CD4-positive, alpha-beta T cell treated with Interleukin-1 beta for 1 hour (primary cell): ENCODE measurements around the gene RPS6KA5.
A peak's percentile ranks its signal among the peaks of the same experiment; 100 is the strongest.
"Not testable (repeated sequence)": the region's sequence is repeated elsewhere in the genome, so short reads cannot be mapped to it uniquely, and the experiment has no call there.

Experiments used
- DNase-seq, 2 donors: peaks; one replicate each; pipeline ENCODE4 v3.0.0-alpha.2; 2020 to 2022

The RPS6KA5 gene

DNA sequence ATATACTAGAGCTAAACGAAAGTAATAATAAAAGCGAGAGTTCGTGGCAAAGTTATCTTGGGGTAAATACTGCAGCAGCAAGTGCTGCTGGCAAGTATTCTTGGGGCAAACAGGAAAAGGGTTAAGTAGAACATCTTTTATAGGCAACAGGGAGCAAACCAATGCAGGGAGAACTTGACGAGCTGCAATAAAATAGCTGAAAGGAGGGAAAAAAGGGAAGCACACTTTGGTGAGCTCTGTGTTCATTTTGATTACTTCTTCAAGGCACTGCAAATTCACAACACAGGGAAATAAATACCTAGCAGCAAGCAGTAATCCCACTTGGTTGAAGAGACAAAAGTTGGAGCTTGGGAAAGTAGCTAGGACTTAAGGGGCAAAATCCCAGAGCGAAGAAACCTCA is 201.9 kb downstream of the RPS6KA5 start:
- DNase-seq: no peak

DNA sequence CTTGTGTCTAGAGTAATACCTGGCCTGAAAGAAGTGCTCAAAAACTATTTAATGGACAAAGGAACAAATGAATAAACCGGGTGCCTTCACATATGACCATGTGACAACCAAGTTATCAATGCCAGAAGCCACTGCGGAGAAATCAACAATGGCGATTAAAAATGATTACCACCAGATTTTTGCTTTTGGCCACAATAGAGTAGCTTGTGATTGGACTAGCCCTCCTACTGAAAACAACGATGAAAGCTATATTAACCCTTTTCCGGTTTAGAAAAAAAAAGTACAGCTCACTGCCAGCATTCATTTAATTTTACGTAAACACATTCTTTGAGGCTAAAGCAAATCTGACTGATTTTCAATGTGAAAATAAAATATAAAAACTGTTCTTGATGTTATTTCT is 202.6 kb downstream of the RPS6KA5 start:
- DNase-seq: no peak

DNA sequence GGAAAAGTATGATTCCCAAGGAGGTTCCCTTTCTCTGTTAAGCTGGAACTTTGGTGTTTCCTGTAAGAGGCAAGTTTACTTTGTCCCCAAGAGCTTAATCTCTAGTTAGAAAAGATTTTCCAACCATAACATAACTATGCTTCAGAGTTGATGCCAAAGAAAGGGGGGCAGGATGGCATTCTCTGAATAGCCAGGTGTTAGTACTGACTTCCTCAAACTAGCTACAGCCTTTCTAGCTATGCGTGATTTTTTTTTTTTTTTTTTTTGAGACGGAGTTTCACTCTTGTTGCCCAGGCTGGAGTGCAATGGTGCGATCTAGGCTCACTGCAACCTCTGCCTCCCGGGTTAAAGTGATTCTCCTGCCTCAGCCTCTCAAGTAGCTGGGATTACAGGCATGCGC is 204.3 kb downstream of the RPS6KA5 start:
- DNase-seq: not testable (repeated sequence)

DNA sequence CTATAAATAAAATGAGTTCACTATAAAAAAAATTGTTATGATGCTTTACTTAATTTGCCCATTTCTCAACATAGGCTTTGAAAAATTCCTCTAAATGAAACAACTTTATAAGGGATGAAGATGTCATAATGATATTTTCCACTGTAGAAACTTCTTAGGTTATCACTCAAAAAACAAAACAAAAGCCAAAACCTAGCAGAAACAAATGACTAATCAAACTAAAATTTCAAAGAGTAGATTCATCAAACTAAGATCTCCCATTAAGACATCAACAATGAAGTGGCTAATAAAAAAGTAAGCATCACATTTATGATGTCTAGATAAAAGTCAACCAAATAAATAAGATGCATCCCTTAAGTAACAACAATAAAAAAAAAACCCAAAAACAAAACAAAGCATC is 207.3 kb downstream of the RPS6KA5 start:
- DNase-seq: no peak

DNA sequence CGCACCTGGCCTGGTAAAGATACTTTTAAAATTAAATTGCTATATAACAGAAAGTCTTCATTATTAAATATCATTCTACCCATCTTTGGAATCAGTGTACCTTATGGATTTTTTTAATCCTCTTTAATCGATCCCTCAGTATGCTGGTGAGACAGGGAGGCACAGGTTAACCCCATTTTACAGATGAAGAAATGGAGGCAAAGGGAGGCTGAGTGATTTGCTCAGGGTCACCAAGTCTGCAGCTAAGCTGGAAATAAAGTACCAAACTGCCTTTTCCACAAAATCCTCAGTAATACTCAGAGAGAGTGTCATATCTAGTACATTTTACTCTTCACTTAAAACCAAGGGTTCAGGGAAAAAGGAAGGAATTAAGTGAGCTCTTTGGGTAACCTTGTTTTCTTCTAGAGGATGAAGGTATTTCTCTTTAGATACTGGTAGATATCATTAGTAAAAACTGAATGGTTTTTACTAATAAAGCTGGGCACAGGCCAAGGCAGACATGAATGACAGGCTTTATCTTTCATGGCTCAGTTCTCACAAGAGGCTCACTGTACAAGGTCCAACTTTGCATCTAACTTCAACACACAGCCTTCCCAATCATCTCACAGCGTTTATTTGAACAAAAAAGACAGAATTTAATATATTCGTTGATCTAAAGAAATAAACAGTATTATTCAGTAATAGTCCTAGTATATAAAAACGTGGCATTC is 209.0 kb downstream of the RPS6KA5 start:
- no peak for DNase-seq

DNA sequence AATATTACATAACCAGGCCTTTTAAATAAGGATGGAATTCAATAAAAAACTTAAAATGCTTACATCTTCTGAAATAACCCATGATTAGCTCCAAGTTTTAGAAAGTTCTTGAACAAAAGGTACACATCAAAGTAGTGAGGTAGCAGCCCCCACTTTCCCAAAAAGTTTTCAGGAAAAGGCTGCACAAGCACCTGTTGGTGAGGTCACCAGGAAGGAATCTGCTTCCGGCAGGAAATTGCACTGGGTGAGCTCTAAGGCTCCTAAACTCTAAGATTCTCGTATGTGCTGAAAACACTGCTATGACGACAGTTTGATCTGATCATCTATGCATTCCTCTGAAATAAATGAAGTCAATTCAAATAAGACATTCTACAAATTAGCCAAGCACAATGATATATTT is 210.0 kb downstream of the RPS6KA5 start:
- no peak for DNase-seq

DNA sequence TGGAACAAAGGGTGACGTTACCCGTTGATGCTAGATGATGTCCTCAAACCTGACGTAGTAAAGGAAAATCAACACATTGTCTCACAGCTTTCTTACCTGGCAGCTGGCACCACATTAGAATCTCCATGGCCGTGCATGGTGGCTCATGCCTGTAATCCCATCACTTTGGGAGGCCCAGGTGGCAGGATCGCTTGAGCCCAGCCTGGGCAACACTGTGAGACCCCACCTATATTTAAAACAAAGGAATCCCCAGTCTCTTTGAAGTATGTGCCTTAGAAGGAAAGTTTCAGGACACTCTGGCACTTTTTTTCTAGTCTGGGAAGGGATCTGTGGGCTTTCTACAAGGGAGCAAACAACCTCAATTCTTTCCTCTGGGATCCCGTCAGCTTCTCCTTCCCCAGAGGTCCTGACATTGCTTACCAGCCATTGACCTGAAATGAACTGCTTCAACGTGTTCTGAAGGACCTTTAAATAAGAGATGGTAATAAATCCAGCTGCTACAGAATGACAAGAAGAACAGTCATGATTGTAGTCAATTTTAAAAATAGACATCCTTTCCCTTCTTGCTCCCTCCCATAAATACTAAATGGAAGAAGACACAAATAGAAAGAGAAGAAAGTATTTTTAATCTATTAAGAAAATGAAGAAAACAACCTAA is 210.5 kb downstream of the RPS6KA5 start:
- DNase-seq: no peak

DNA sequence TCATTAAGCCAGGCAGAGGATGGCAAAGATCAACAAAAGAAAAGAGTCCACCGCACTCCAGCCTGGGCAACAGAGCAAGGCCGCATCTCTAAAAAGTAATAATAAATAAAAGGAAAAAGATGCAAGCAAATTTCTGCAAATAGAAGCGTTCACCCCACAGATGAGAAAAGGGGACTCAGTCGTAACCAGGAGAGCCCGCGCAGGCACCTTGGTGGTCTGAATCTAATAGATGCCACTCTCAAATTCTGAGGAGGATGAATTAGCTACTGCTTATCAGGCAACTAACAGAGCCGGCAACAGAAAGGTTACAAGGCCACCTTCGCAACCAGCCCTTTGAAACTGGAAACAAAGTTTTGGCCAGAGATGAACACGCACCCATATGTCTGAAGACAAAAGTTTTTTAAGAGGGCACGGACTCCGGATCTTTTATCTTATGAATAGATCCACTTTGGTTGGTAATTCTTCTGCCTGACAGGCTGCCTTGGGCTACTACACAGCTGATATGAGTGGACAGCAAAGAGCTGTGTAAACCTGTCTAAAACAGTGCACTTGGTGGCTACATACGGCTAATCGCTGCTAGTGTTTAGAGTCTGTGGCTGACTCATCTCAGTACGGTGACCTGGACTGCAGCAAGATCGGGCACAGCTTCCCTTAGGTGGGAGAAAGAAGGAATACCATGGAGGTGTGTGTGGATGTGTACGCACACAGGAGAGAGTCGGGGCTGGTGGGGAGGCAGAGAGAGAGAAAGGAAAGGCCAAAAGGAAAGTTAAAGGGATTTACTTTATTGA is 211.3 kb downstream of the RPS6KA5 start:
- no peak for DNase-seq

DNA sequence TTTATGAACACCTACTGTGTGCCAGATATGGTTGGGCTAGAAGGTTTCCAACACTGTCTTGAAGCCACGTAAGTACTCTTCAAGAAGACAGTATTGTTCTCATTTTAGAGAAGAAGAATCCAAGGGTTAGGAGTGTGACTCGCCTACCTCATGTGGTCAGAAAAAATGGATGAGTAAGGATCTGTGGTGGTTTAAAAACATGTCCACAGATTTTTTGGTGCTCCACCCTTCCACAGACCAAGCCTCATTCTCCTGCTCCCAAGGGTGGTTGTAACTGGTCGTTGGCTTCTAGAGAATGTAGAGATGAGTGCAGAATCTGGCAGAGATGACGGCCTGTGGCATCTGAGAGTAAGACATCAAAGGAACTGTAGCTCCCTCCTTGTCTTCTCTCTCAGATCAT is 213.9 kb downstream of the RPS6KA5 start:
- DNase-seq: no peak

DNA sequence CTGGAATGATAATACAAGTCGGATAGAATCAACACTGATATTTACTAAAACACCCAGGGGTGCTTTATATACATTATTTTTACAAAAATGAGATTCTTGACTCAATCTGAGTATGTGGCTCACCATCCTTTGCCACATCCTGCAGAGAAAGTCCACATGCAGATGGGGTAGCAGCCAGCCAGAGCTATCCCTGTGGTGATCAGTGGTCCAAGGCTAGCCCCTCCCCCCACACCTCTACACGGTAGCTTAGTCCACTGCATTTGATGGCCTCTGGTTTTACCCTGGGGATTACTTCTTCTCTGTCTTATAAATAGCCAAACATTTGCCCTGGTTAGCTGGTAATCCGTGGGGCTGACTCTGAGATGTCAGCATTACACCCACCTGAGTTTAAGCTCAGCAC is 216.1 kb downstream of the RPS6KA5 start:
- no peak for DNase-seq

DNA sequence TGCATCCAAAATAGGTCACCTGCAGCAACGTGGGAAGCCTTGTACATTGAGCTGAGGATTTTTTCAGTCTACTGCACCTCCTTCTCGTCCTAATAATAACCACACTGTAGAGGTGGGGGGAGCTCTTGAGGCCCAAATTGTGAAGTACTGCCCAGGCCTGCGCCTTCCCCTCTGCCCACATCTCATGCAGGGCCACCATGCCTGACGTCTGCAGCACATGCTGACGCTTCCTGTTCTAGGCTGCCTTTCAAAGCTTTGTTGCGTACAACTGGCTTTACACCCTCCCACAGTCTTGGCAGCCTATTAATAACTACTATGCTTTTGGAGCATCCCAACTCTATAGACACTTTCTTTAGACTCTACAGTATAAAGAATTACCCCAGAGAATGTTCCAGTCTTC is 217.7 kb downstream of the RPS6KA5 start:
- DNase-seq: no peak

DNA sequence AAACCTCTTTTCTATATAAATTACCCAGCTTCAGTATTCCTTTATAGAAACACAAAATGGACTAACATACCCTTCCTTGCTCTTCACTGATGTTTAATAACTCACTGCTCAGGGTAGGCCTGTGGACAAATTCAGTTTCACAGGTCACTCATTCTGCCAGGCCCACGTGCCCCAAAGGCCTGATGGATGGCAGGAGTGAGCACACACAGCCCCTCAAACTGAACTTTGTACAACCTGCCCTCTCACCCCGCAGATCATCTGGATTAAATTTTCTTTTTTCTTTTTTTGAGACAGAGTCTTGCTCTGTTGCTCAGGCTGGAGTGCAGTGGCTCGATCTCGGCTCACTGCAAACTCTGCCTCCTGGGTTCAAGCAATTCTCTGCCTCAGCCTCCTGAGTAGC is 219.8 kb downstream of the RPS6KA5 start:
- not testable (repeated sequence) for DNase-seq

DNA sequence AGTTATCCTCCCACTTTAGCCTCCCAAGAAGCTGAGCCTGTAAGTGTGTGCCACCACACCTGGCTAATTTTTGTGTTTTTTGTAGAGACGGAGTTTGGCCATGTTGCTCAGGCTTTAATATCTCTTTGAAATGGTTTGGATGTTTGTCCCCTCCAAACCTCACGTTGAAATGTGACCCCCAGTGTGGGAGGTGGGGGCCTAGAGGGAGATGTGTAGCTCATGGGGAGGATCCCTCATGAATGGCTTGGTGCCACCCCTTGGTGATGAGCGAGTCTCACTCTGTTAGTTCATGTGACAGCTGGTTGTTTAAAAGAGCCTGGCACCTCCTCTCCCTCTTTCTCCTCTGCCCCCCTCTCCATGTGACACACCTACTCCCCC is 220.6 kb downstream of the RPS6KA5 start:
- no peak for DNase-seq

DNA sequence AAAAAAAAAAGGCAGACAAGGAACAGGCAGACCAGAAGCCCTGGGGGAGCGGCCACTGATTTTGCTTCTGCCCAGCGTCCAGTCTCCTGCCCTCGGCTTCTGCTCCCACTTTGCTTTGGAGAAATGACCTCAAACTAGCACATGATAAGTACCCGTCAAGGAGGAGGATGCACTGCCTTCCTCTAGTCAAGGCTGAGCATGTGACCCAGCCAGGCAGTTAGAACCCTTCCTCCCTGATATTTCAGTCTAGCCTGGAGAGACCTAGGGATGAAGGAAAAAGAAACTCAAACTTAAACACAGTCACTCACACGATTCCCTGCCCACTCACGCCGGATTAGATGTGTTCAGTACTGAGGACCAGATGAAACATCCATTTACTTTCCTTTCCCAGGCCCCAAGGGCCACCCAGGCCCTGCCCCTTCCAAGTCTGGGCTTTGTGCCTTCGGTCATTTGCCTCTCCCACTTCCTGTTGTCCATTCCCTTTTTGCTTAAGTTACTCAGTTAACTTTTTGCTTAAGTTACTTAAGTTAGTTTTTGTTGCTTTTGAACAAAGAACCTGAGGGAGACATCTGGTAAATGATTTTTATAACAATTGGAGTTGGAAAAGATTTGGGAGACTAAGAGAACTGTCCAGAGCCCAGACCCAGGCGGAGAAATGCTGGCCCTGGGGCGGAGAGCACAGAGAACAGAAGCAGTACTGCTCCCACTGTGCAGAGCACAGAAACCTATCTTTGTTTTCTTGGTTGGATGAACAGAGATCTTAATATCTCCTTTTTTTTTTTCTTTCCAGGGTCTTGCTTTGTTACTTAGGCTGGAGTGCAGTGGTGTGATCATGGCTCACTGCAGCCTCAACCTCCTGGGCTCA is 221.2 kb downstream of the RPS6KA5 start:
- no peak for DNase-seq

DNA sequence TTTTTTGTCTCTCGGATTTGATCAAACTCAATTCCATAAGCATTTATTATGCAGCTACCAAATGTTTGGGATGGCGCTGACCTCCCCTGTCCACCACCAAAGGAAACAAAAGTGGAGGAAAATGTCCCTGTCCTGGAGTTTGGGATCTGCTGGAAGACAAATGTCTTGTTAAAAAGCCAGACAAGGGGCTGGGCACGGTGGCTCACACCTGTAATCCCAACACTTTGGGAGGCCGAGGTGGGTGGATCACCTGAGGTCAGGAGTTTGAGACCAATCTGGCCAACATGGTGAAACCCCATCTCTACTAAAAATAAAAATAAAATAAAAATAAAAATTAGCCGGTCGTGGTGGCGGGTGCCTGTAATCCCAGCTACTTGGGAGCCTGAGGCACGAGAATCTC is 221.9 kb downstream of the RPS6KA5 start:
- DNase-seq: not testable (repeated sequence)

DNA sequence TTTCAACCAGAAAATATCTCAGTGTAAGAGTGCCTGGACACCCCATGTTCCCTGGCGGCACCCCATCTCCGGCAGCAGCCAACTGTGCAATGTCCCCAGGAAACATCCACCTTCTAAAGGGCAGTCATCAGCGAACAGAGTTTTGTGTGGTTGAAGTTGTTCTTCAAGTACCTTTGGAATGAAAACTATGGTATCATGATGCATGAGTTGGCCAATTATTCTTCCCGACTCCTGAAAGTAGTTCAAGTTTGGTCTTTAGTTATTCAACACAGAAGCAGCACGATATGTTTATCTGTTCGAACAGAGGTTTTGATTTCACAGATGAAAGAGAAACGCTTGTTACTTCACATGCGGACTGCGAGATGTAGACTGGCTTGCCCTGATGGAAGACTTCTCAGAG is 223.1 kb downstream of the RPS6KA5 start:
- no peak for DNase-seq

DNA sequence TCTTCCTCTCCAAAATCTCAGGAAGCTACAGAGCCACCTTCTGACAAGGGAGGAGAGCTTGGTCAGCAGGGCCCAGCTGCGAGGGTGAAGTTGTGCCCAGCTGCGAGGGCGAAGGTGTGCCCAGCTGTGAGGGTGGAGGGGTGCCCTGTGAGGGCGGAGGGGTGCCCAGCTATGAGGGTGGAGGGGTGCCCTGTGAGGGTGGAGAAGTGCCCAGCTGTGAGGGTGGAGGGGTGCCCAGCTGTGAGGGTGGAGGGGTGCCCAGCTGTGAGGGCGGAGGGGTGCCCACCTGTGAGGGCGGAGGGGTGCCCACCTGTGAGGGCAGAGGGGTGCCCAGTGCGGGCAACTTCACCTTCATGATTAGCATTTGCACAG is 223.8 kb downstream of the RPS6KA5 start:
- DNase-seq: no peak

DNA sequence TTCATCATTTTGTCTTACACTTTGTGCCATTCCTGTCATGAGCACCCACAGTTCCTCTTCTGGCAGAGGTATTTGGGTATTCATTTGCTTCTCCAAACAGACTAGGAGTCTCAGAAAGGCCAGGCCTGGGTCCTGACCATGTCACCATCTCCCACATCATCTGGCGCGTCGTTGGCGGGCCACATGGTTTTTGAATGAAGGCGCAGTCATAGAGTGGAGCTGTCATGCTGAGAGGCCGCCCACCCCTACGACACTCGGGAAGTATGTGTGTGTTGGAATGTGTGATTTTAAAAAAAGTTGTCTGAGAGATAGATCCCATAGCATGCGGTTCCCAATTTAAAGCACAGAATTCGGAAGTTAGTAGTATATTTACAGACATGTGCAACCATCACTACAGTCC is 228.6 kb downstream of the RPS6KA5 start:
- DNase-seq: no peak

DNA sequence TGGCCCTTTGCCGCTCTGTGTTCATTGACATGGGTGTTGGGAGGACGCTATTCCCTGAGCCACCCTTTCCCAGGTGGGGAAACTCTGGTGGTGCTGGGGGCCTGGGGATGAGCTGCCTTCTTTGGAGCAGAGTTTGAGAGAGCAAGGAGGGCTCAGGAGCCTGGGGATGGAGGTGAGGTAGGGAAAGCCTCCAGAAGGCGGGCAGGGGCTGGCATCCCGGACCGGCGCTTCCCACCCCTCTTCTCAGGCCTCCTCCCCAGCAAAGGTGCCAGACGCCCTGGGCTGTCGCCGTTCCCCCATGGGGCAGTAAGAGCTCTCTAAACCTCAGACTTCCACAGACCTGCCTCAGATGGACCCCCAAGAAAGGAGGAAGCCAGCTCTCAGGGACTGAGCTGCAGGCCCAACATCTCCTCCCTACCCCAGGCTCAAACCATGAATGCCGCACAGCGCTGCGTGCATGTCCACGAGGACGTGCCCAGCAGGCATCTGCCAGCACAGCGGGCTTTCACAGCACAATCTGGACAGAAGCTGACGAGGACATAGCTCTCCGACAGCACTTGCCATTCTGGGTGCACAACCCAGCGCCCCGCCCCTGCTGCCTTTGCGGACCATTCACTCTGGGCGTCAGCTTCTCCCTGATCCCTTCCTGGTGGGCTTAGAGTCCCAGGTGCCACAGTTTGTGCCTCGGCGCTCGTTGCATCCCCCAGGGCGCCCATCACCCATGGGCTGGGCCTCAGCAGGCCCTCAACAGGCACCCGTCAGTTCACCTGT is 229.3 kb downstream of the RPS6KA5 start:
- no peak for DNase-seq

DNA sequence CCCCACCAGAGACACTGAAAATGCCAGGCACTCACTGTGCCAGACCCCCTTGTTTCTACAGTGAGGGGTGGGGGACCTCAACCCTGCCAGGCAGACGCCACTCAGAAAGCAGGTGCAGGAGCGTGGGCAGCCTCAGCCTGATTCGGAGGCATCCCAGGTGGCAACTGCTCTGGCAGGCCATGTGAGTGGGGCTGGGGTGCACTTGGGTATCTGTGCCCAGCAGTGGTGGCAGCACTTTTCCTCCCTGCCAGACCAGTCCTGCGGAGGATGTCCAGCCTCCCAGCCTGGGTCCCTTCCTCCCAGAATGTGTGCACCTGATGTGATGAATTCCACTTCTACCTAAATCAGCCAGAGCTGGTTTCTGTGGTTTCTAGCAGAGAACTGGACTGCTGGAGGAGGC is 230.8 kb downstream of the RPS6KA5 start:
- DNase-seq: no peak

DNA sequence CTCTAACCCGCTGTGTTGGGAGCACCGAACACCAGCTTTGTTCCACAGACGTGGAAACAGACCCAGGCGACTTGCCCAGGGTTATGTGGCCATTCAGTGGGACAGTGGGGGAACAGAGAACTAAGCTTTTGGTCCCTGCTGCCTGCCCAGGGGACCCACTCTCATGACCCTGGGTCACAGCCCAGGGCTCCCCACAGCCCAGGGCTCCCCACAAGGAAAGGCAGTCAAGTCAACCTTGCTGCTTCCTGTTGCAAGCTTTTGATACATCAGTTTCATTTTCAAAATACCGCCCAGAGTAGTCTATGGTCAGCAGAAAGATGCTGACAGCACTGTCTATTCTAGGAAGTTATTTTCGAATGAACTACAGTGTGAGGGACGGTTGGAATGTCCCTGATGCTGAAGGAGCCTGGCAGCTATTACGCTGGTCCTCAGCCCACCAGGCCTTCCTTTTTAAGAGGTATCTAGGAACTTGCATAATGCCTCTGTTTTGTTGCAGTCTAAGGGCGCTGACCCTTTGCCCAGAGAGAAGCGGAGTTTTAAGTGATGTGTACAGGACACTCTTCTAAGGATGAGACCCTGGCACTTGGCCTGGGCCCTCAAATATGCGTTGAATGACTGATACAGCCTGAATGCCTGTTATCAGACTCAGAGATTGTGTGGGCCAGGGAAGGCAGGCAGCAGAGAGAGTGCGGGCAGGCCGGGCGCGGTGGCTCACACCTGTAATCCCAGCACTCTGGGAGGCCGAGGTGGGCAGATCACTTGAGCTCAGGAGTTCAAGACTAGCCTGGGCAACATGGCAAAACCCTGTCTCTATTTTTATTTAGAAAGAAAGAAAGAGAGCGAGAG is 231.6 kb downstream of the RPS6KA5 start:
- DNase-seq: peak; percentile 36 to 59
